Coronary artery (tissue), 2 donors: ENCODE data around the gene HINT2.

Experiments used
- DNase-seq: peaks from one replicate; pipeline ENCODE4 v3.0.0-alpha.2; 2017; ENCODE audit warnings: low spot score
- H3K27ac ChIP-seq, 2 donors: fragments of 200-600 bp; sonication (generic); one replicate each; pipeline ENCODE4 v1.5.1; 2016 to 2019
- H3K4me3 ChIP-seq: fragments of 200-600 bp; sonication (generic); 2 replicates; pipeline ENCODE4 v1.5.1; 2016; ENCODE audit warnings: mild to moderate bottlenecking, moderate library complexity
- TF ChIP-seq, protein P1 (sequence below): fragments of 200-600 bp; sonication (generic); IDR thresholded peaks from one replicate; pipeline ENCODE4 v1.5.1; 2019; ENCODE audit warnings: antibody characterized with exemption

HINT2 gene

DNA sequence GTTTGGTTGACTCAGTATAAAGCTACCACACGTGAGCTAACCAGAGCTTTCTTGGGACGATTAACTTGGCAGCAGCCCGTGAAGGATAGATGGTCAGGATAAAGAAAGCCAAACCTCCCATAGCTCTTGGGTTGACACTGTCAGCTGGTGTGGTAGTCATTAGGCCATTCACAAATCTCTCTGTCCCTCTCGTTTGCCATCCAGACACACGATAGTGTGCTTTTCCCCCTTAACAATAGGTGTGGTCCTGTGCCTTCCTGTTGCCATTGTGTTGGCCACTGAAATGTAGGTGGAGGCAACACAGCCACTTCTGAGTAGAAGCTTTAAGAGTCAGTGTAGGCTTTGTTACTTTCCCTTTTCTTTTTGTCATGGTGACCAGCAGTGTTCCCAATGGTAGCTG lies 43.6 kb upstream of the HINT2 start:
- Histone ChIP-seq H3K4me3 (no peak overlapping the region), H3K27ac (no peak overlapping the region)
- DNase-seq: no peak
- TF ChIP-seq, protein P1, sequence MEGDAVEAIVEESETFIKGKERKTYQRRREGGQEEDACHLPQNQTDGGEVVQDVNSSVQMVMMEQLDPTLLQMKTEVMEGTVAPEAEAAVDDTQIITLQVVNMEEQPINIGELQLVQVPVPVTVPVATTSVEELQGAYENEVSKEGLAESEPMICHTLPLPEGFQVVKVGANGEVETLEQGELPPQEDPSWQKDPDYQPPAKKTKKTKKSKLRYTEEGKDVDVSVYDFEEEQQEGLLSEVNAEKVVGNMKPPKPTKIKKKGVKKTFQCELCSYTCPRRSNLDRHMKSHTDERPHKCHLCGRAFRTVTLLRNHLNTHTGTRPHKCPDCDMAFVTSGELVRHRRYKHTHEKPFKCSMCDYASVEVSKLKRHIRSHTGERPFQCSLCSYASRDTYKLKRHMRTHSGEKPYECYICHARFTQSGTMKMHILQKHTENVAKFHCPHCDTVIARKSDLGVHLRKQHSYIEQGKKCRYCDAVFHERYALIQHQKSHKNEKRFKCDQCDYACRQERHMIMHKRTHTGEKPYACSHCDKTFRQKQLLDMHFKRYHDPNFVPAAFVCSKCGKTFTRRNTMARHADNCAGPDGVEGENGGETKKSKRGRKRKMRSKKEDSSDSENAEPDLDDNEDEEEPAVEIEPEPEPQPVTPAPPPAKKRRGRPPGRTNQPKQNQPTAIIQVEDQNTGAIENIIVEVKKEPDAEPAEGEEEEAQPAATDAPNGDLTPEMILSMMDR: no peak

DNA sequence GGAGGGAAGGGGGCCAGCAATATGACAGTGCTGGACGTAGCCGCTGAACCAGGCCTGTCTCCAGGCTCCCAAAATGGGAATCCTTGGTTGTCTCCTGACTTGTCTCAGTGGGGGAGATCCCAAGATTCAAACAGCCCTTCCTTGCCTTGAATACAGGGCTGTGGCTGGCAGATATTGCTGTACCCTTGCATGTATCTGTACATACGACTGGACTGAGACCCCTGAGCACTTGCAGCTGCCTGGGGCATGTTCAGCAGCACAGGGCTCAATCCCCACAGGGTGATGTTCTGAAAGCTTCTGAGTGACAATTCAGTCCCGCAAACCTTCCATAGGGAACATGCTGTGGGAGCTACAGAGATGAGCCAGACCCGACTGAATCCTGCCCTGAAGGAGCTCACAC lies 42.0 kb upstream of the HINT2 start:
- peak; percentile 29 for DNase-seq
- TF ChIP-seq, protein P1: no peak
- no peak overlapping the region for H3K27ac ChIP-seq
- no peak overlapping the region for H3K4me3 ChIP-seq

DNA sequence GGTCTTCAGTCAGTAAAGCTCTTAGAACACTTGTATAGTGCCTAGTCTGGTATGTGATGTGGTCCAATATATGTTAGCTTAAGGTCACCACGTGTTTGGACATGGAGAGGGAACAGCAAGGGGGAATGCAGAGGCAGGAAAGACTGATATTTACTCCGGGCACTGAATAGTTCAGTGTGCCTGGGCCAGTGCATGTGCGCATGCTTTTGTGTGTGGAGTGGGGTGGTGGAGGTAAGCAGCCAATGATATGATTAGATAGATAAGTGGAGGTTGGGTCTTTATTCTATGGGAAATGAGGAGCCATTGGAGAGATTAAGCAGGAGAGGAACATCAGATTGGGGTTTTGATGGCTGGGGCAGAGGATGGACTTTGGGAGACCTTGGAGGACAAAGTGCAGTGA lies 41.4 kb upstream of the HINT2 start:
- no peak for DNase-seq
- Histone ChIP-seq H3K27ac (no peak overlapping the region), H3K4me3 (no peak overlapping the region)
- TF ChIP-seq, protein P1: no peak

DNA sequence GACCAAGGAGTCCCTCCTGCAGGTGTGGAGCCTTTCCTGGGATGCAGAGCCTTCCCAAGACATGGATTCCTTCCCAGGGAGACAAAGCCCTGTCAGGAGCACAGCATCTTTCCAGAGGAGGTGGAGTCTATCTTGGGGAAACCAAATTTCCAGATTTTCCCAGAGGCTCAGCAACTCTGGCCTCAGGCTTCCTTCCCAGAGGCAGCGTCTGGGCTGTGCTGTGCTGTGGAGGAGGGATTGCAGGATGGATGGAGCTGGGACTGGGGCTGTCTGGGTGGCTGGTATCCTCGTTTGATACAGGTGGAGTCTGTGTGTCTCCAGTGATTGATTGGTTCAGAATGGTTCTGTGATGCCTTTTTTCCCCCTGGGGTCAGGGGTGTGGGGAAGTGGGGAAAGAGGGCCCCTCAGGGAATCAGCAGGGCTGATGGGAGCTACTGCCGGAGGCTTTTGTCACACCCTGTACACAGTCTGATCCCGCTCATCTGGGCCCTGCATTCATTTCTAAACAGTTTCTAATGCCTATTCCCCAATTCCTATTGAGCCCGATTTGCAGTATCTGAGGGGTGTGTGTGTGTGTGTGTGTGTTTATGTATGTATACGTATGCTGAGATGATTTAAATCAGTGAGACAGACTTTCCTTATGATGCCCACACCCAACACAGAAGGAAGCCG lies 39.4 kb upstream of the HINT2 start:
- TF ChIP-seq, protein P1: no peak
- no peak overlapping the region for H3K27ac ChIP-seq
- peak; percentile 40 for DNase-seq

DNA sequence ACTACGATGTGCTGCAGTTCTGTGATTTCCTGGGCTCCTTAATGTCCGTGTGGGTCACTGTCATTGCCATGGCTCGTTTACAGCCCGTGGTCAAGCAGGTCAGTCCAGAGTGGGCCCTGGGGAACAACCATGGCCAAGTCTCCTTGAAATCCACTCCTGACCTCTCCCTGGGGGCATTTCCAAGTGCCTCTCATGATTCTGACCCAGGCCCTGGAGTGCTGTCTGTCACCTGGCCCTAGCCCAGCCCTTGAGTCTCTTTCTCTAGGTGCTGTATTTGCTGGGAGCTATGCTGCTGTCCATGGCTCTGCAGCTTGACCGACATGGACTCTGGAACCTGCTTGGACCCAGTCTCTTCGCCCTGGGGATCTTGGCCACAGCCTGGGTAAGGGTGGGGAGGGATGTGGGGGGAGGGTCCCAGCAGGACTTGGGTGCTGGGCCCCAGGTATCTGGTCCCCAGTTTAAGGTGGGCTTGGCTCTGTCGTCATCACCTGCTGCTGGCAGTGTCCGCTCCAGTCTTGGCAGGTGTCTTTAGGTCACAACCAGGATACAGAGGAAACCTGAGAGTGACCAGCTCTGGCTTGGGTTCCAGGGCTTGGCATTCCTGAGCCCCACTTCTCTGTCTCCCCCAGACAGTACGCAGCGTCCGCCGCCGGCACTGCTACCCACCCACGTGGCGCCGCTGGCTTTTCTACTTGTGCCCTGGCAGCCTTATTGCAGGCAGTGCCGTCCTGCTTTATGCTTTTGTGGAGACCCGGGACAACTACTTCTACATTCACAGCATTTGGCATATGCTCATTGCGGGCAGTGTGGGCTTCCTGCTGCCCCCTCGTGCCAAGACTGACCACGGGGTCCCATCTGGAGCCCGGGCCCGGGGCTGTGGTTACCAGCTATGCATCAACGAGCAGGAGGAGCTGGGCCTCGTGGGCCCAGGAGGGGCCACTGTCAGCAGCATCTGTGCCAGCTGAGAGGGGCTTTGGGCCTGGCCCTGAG lies 38.3 kb upstream of the HINT2 start:
- peak; percentile 56 for DNase-seq
- no peak overlapping the region for H3K27ac ChIP-seq
- no peak overlapping the region for H3K4me3 ChIP-seq

More for the DNA sequence above, 39.4 kb upstream of the HINT2 start:
- H3K4me3 ChIP-seq: no peak overlapping the region

DNA sequence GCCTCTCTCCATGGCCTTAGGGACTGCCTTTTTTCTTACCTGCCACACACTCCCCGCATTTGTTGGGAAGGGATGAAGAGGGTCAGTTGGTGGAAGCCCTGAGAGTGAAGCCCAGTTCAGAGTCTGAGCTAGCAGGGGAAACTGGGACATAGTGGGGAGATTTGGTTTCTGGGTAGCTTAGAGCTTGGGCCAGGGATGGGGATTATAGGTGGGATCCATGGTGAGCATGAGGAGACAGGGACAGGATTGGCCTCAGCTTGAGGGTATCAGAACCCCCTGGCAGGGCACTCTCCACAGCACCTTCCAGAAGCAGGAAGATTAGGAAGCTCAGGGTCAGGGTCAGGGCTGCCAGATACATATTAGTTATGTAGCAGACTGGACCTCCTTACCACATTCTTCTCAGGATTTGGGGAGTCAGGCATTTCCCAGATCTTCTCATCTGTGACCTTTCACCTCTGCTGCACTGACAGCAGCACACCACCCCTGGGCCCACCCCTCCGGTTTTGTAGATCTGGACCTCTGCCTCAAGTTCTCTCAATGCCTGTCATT lies 37.5 kb upstream of the HINT2 start:
- peak; percentile 41 for DNase-seq
- TF ChIP-seq, protein P1: no peak
- H3K27ac ChIP-seq: no peak overlapping the region
- no peak overlapping the region for H3K4me3 ChIP-seq

More for the DNA sequence above, 38.3 kb upstream of the HINT2 start:
- TF ChIP-seq, protein P1: no peak
